CD4-positive, alpha-beta memory T cell (primary cell): Measurements from ENCODE around the gene AP3D1. TPM values are rescaled to one million over a fixed set of nuclear protein-coding genes. Genes with fewer than 3 reads are reported as not detected.
A peak's percentile ranks its signal among the peaks of the same experiment; 100 is the strongest.

Experiments used
- CTCF ChIA-PET: fragments of 350-600 bp; sonication (Branson Sonifier 250); formaldehyde crosslinking; loops from one replicate; lab custom pipeline; 2021; ENCODE audit warnings: inconsistent platforms; ENCODE audit not compliant: partially characterized antibody; lab: Charles Lee
- POLR2A ChIA-PET: fragments of 350-600 bp; sonication (Branson Sonifier 250); formaldehyde crosslinking; loops from one replicate; lab custom pipeline; 2021; ENCODE audit not compliant: partially characterized antibody; lab: Charles Lee
- DNase-seq, 5 donors: peaks; one replicate each; pipeline versions ENCODE4 v3.0.0 to v3.0.0-alpha.2; 2020 to 2022; ENCODE audit warnings: mixed read lengths in 1 of 5
- H3K27ac ChIP-seq: one replicate; pipeline ENCODE4 v1.7.0; 2013; ENCODE audit warnings: low read depth, low read length
- H3K27me3 ChIP-seq: 2 replicates; pipeline ENCODE4 v1.7.0; 2013; ENCODE audit warnings: mild to moderate bottlenecking, low read length, moderate library complexity; ENCODE audit not compliant: insufficient read depth
- H3K36me3 ChIP-seq: 2 replicates; pipeline ENCODE4 v1.7.0; 2013; ENCODE audit warnings: mild to moderate bottlenecking, low read length, moderate library complexity; ENCODE audit not compliant: insufficient read depth
- H3K4me1 ChIP-seq: 2 replicates; pipeline ENCODE4 v1.7.0; 2013; ENCODE audit warnings: mild to moderate bottlenecking, low read length, moderate library complexity; ENCODE audit not compliant: insufficient read depth
- H3K4me3 ChIP-seq, 2 donors: one replicate each; pipeline ENCODE4 v1.7.0; 2013; ENCODE audit warnings: low read length in 2 of 2, mild to moderate bottlenecking in 1 of 2
- H3K9me3 ChIP-seq, 2 donors: one replicate each; pipeline ENCODE4 v1.7.0; 2013; ENCODE audit warnings: low read length in 2 of 2, control low read depth in 1 of 2; ENCODE audit not compliant: control insufficient read depth in 1 of 2
- H3K27ac Mint-ChIP-seq, 7 donors: one replicate each; pipeline ENCODE4 v1.8.0; 2020 to 2021; ENCODE audit warnings: mixed read lengths in 7 of 7, mild to moderate bottlenecking in 6 of 7, inconsistent platforms in 3 of 7, moderate library complexity in 3 of 7
- H3K27me3 Mint-ChIP-seq, 2 donors: one replicate each; pipeline ENCODE4 v1.8.0; 2020 to 2021; ENCODE audit warnings: mixed read lengths in 2 of 2
- H3K36me3 Mint-ChIP-seq, 2 donors: one replicate each; pipeline ENCODE4 v1.8.0; 2020 to 2021; ENCODE audit warnings: mixed read lengths in 2 of 2, inconsistent platforms in 1 of 2, mild to moderate bottlenecking in 1 of 2
- H3K4me1 Mint-ChIP-seq, 4 donors: one replicate each; pipeline ENCODE4 v1.8.0; 2020 to 2021; ENCODE audit warnings: mixed read lengths in 4 of 4, mild to moderate bottlenecking in 1 of 4
- H3K4me3 Mint-ChIP-seq, 8 donors: one replicate each; pipeline ENCODE4 v1.8.0; 2020 to 2021; ENCODE audit warnings: mixed read lengths in 8 of 8, mild to moderate bottlenecking in 7 of 8, moderate library complexity in 6 of 8, inconsistent platforms in 3 of 8
- H3K9me3 Mint-ChIP-seq, 8 donors: one replicate each; pipeline ENCODE4 v1.8.0; 2020 to 2021; ENCODE audit warnings: mixed read lengths in 8 of 8, mild to moderate bottlenecking in 5 of 8, inconsistent platforms in 3 of 8, moderate library complexity in 1 of 8
- intact Hi-C: fragments of 100-400 bp; cut with micrococcal nuclease; formaldehyde crosslinking; loops from one replicate; pipeline ENCODE4 v1.15.1; 2023
- polyA plus RNA-seq, 2 donors: library from polyadenylated mRNA; unstranded; fragments of 300-500 nt; fragmentation: Illumina TruSeq; gene quantifications; one replicate each; pipeline ENCODE4 v1.2.3, GENCODE V29; 2021
- total RNA-seq, 2 experiments: library from RNA; stranded (reverse); gene quantifications; one replicate each; pipeline ENCODE4 v1.2.3, GENCODE V29; 2021

The AP3D1 gene
- total and polyA plus RNA-seq, 4 experiments from 2014 or later: 6.7 to 87.2 (median 69.8) TPM

DNA sequence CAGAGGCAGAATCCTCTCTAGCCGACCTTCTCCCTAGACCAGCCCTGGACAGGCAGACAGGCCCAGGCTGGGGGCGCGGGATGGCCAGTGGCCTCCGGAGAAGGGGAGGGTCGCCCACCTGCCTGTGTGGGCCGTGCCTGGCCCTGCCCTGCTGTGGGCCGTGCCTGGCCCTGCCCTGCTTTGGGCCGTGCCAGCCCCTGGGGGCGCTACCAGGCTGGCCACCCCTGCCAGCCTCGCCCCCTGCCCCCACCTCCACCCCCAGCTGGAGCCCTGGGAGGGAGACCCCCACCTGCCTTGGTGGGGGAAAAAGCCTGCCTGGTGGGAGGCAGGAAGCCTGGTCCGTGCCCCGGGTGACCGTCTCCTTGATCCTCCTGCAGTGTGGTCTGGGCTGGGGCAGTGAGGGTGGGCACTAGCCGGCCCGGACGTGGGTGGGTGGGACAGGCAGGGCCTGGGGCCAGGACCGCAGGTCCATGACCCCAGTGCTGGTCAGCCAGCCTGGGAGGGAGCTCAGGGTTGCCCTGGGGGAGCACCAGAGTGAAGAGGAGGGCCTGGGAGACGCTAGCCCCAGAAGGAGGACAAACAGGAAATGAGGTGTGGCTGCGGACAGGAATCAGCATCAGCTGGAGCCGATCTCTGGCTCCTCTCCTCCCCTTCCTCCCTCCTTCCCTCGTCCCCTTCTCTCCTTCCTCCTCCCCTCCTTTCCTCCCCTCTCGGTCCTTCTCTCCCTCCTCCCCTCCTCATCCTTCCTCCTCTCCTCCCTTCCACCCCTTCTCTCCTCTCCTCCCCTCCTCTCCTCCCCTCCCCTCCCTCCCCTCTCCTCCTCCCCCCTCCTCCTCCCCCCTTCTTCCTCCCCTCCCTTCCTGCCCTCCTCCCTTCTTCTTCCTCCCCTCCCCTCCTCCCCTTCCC, 95.2 kb downstream of the AP3D1 start:
- H3K27me3 ChIP-seq: no peaks in the 10 kb centered on the region
- H3K9me3 Mint-ChIP-seq: no peaks in the 10 kb centered on the region
- no peak overlapping the region for H3K4me3 ChIP-seq
- H3K4me1 Mint-ChIP-seq: peaks cover 22 to 76% (median 49%) of the 10 kb centered on the region in 4 donors
- no peak for DNase-seq
- ChIA-PET CTCF (interaction anchor here (0.6 to 1.1 kb wide), 2 partner anchors 14 to 28 kb away, joined by 3 read pairs; no protein-coding TSS in a partner anchor), POLR2A (interaction anchor here (0.6 to 6.7 kb wide), 5 partner anchors 9 to 38 kb away, joined by 3 to 75 read pairs (median 12); no protein-coding TSS in a partner anchor)
- peaks cover 0 to 6% of the 10 kb centered on the region in 2 donors for H3K36me3 Mint-ChIP-seq
- peak overlapping the region; percentile 48 to 67 (median 62) for H3K4me3 Mint-ChIP-seq
- no peaks in the 10 kb centered on the region for H3K36me3 ChIP-seq
- no peaks in the 10 kb centered on the region for H3K9me3 ChIP-seq
- intact Hi-C loops: no loop called here
- peaks cover 73% of the 10 kb centered on the region for H3K4me1 ChIP-seq
- peak overlapping the region; percentile 88 to 95 (median 93) for H3K27ac Mint-ChIP-seq
- H3K27ac ChIP-seq: peak overlapping the region; percentile 57
- no peaks in the 10 kb centered on the region for H3K27me3 Mint-ChIP-seq

- H3K4me3 Mint-ChIP-seq: peak overlapping the region in 3 of 8 donors; percentile 48 to 65 (median 49)
- peaks cover 0 to 5% (median 0%) of the 10 kb centered on the region in 8 donors for H3K9me3 Mint-ChIP-seq
- H3K27me3 Mint-ChIP-seq: no peaks in the 10 kb centered on the region
- peak overlapping the region; percentile 65 to 95 (median 89) for H3K27ac Mint-ChIP-seq
- Histone ChIP-seq H3K4me1 (peaks cover 61% of the 10 kb centered on the region), H3K27me3 (no peaks in the 10 kb centered on the region), H3K27ac (no peak overlapping the region), H3K36me3 (no peaks in the 10 kb centered on the region), H3K4me3 (no peak overlapping the region), H3K9me3 (no peaks in the 10 kb centered on the region)
- intact Hi-C loops: loop anchor here (5.0 kb wide), 1 partner anchor 192 kb away; the partner anchor contains the start of gene KLF16
- POLR2A ChIA-PET: interaction anchor here (0.6 to 1.6 kb wide), 6 partner anchors 12 to 197 kb away, joined by 3 to 4 read pairs (median 3); no protein-coding TSS in a partner anchor
- H3K36me3 Mint-ChIP-seq: peaks cover 0 to 3% of the 10 kb centered on the region in 2 donors
- peaks cover 18 to 69% (median 42%) of the 10 kb centered on the region in 4 donors for H3K4me1 Mint-ChIP-seq
- CTCF ChIA-PET: interaction anchor here (0.7 kb wide), 2 partner anchors 13 to 16 kb away, joined by 3 read pairs; no protein-coding TSS in a partner anchor
- DNase-seq: peak in 1 of 5 donors; percentile 12
Measured at GRCh38 chr19:2054763-2055162, 96.6 kb downstream of the AP3D1 start.

DNA sequence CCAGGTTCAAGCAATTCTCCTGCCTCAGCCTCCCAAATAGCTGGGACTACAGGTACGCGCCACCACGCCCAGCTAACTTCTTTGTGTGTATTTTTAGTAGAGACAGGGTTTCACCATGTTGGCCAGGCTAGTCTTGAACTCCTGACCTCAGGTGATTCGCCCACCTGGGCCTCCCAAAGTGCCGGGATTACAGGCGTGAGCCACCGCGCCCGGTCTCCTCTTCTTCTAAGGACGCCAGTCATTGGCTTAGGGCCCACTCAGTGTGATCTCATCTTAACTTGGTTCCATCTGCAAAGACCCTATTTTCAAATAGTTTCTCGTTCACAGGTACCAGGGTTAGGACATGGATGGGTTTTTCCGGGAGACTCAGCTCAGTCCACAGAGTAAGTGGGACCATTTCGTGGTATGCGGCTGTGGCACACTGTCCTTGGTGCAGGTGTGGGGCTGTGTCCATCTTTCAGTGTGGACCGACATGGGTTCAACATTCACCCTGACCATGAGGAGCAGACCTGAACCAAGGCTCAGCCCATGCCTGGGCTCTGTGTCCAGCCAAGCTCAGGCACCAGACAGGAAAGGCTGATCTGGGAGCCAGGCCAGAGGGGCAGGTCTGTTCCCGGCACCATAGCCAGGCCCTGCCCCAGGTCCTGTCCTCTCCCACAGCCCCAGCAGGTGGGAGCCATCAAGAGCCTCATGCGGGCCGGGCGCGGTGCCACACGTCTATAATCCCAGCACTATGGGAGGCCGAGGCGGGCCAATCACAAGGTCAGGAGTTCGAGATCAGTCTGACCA, 97.6 kb downstream of the AP3D1 start:
- CTCF ChIA-PET: interaction anchor here (0.7 kb wide), 1 partner anchor 12 kb away, joined by 3 read pairs; no protein-coding TSS in a partner anchor
- no peaks in the 10 kb centered on the region for H3K9me3 ChIP-seq
- H3K27ac ChIP-seq: no peak overlapping the region
- peak in 1 of 5 donors; percentile 33 for DNase-seq
- H3K36me3 Mint-ChIP-seq: peaks cover 0 to 8% of the 10 kb centered on the region in 2 donors
- H3K27me3 ChIP-seq: no peaks in the 10 kb centered on the region
- POLR2A ChIA-PET: interaction anchor here (0.7 to 3.2 kb wide), 6 partner anchors 11 to 77 kb away, joined by 3 to 36 read pairs (median 4); no protein-coding TSS in a partner anchor
- H3K4me3 ChIP-seq: no peak overlapping the region
- no peaks in the 10 kb centered on the region for H3K27me3 Mint-ChIP-seq
- H3K4me1 ChIP-seq: peaks cover 60% of the 10 kb centered on the region
- peak overlapping the region in 1 of 8 donors; percentile 15 for H3K4me3 Mint-ChIP-seq
- H3K36me3 ChIP-seq: peaks cover 3% of the 10 kb centered on the region
- peak overlapping the region; percentile 27 to 98 (median 70) for H3K27ac Mint-ChIP-seq
- intact Hi-C loops: loop anchor here (5.0 kb wide), 1 partner anchor 191 kb away; the partner anchor contains the start of gene KLF16
- peaks cover 0 to 5% (median 0%) of the 10 kb centered on the region in 8 donors for H3K9me3 Mint-ChIP-seq
- H3K4me1 Mint-ChIP-seq: peaks cover 19 to 73% (median 43%) of the 10 kb centered on the region in 4 donors

GRCh38 chr19:2051773-2052704, 99.3 kb downstream of the AP3D1 start:
- Mint-ChIP-seq H3K36me3 (peaks cover 0 to 12% of the 10 kb centered on the region in 2 donors), H3K4me1 (peaks cover 18 to 67% (median 44%) of the 10 kb centered on the region in 4 donors), H3K9me3 (peaks cover 0 to 5% (median 0%) of the 10 kb centered on the region in 8 donors), H3K27me3 (no peaks in the 10 kb centered on the region), H3K27ac (peak overlapping the region; percentile 95 to 98 (median 96)), H3K4me3 (peak overlapping the region; percentile 20 to 89 (median 79))
- POLR2A ChIA-PET: interaction anchor here (0.5 to 6.5 kb wide), 24 partner anchors 9 to 783 kb away, joined by 3 to 124 read pairs (median 5); partner anchors contain the start of genes AP3D1, BTBD2, CIRBP and IZUMO4
- intact Hi-C loops: loop anchor here (1.0 to 5.0 kb wide), 4 partner anchors 9 to 190 kb away; partner anchors contain the start of genes IZUMO4, KLF16 and MOB3A
- Histone ChIP-seq H3K27ac (peak overlapping the region; percentile 87), H3K9me3 (no peaks in the 10 kb centered on the region), H3K4me3 (peak overlapping the region; percentile 17 to 35), H3K27me3 (no peaks in the 10 kb centered on the region), H3K36me3 (peaks cover 10% of the 10 kb centered on the region), H3K4me1 (peaks cover 60% of the 10 kb centered on the region)
- peak; percentile 42 to 86 (median 66) for DNase-seq
- CTCF ChIA-PET: interaction anchor here (0.5 to 2.1 kb wide), 10 partner anchors 9 to 1711 kb away, joined by 3 to 10 read pairs (median 4); partner anchors contain the start of genes IZUMO4, MOB3A and MRPL54

DNA sequence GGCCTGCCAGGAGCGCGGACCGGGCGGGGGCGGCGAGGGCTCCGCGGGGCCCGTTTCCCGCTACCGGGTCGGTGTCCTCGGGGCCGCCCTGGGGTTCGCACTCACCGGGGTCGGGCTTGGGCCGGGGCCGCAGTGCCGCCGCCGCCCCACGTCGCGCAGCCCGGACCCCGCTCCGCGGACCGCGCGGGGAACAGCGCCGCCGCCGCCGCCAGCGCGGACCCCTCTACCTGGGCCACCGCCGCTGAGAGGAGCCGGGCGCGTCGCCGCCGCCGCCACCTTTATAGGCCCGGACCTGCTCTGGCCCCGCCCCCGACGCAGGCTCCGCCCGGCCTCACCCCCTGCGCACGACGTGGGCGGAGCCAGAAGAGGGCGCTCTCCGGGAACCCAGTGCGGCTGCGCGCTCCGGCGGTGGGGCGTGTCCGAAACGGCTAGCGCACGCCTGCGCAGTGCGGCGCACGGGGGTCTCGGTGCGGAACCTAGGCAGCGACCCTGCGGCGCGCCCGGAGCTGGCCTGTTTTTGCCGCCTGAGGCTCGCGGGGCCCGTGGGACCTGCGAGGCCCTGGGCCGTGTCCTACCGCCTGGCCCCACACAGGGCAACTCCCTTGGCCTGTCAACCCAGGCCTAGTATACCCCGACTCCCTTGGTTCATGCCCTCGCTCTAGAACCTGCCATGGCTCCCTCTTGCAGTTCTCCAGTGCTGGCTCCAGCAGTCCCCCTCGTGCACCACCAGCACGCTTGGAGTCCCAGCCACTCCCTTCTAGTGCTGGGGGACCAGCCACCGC, 100.2 kb downstream of the AP3D1 start, which contains the start of gene MKNK2:
MKNK2 (minus strand) TSS at position 254 of the 782 bp plus-strand sequence. CDS start 393 bp downstream, outside the sequence.
- ChIA-PET POLR2A (interaction anchor here (0.6 to 6.5 kb wide), 22 partner anchors 10 to 782 kb away, joined by 3 to 124 read pairs (median 5); partner anchors contain the start of genes AP3D1, BTBD2, CIRBP and IZUMO4), CTCF (interaction anchor here (0.5 to 2.1 kb wide), 8 partner anchors 9 to 106 kb away, joined by 3 to 10 read pairs (median 6); partner anchors contain the start of genes IZUMO4 and MOB3A)
- Histone ChIP-seq H3K4me1 (peaks cover 61% of the 10 kb centered on the region), H3K27ac (peak within 1 kb of the TSS; percentile 89), H3K9me3 (no peaks in the 10 kb centered on the region), H3K4me3 (peak within 1 kb of the TSS; percentile 84 to 89), H3K36me3 (peaks cover 18% of the 10 kb centered on the region), H3K27me3 (no peaks in the 10 kb centered on the region)
- peak; percentile 86 to 97 (median 93) for DNase-seq
- intact Hi-C loops: loop anchor here (1.0 to 5.0 kb wide), 6 partner anchors 9 to 189 kb away; partner anchors contain the start of genes IZUMO4, KLF16 and MOB3A
- H3K27ac Mint-ChIP-seq: peak within 1 kb of the TSS; percentile 95 to 98 (median 96)
- H3K9me3 Mint-ChIP-seq: peaks cover 0 to 5% (median 0%) of the 10 kb centered on the region in 8 donors
- H3K4me1 Mint-ChIP-seq: peaks cover 15 to 68% (median 42%) of the 10 kb centered on the region in 4 donors
- peak within 1 kb of the TSS; percentile 88 to 91 (median 88) for H3K4me3 Mint-ChIP-seq
- H3K36me3 Mint-ChIP-seq: peaks cover 0 to 17% of the 10 kb centered on the region in 2 donors
- H3K27me3 Mint-ChIP-seq: no peaks in the 10 kb centered on the region
